IgD-negative memory B cell (primary cell): ENCODE measurements around the gene CFAP99. TPM values are rescaled to one million over a fixed set of nuclear protein-coding genes. Genes with fewer than 3 reads are reported as not detected.
A peak's percentile ranks its signal among the peaks of the same experiment; 100 is the strongest.
"Not testable (repeated sequence)": the region's sequence is repeated elsewhere in the genome, so short reads cannot be mapped to it uniquely, and the experiment has no call there.

ENCODE experiments used
- H3K27ac Mint-ChIP-seq, 3 donors: one replicate each; pipeline ENCODE4 v1.8.0; 2020 to 2022; ENCODE audit warnings: mild to moderate bottlenecking in 3 of 3, mixed read lengths in 3 of 3, moderate library complexity in 1 of 3
- H3K27me3 Mint-ChIP-seq: one replicate; pipeline ENCODE4 v1.8.0; 2021; ENCODE audit warnings: mixed read lengths
- H3K36me3 Mint-ChIP-seq: one replicate; pipeline ENCODE4 v1.8.0; 2020; ENCODE audit warnings: mild to moderate bottlenecking, mixed read lengths
- H3K4me1 Mint-ChIP-seq, 3 donors: one replicate each; pipeline ENCODE4 v1.8.0; 2020 to 2022; ENCODE audit warnings: mixed read lengths in 3 of 3, mild to moderate bottlenecking in 1 of 3
- H3K4me3 Mint-ChIP-seq, 4 donors: one replicate each; pipeline ENCODE4 v1.8.0; 2020 to 2022; ENCODE audit warnings: mild to moderate bottlenecking in 4 of 4, mixed read lengths in 4 of 4, moderate library complexity in 3 of 4
- H3K9me3 Mint-ChIP-seq, 3 donors: one replicate each; pipeline ENCODE4 v1.8.0; 2020 to 2021; ENCODE audit warnings: mixed read lengths in 3 of 3, mild to moderate bottlenecking in 1 of 3
- polyA plus RNA-seq: library from polyadenylated mRNA; unstranded; fragments of 300-500 nt; fragmentation: Illumina TruSeq; gene quantifications from one replicate; pipeline ENCODE4 v1.2.3, GENCODE V29; 2021

The CFAP99 gene
- polyA plus RNA-seq, 1 donor from 2014 or later = not detected

DNA sequence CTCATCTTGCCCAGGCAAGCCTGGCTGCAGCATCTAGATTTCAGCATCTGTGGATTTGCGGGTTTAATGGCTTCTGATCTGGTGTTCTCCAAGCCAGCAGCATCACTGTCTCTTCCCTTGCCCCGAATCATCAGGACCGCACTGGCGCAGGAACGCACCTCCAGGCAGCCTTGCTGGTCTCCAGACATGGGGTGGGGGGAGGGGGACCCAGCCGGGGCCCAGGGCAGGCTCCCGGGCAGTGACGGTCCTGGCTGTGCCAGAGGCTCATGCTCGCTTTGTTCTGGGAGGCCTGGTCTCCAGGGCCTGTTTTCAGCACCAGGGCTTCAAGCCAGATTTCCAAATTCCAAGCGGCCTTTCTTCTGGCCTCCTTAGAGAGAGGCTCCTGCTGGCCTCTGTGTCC is 4.9 kb downstream of the CFAP99 start:
- Mint-ChIP-seq H3K36me3 (no peaks in the 10 kb centered on the region), H3K27me3 (peaks cover 20% of the 10 kb centered on the region), H3K27ac (no peak overlapping the region), H3K9me3 (no peaks in the 10 kb centered on the region), H3K4me3 (no peak overlapping the region), H3K4me1 (peaks cover 13 to 16% (median 15%) of the 10 kb centered on the region in 3 donors)

DNA sequence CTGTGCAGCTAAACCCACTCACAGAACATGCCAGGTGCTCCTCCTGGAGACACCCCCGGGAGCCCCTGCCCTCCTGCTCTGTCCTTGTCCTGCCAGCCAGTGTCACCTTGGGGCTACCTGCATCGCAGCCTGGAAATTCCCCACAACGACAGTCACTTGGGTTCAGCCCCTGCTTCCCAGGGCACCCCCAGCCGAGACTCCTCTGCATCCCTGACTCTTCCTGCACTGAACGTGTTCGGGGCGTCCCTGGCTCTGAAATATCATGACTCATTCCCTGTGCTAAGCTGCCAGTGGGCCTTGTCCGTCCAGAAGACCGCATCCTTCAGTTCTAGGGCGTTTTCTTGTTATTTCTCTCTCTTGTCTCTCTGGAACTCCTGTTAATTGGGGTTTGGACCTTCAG is 5.8 kb downstream of the CFAP99 start:
- Mint-ChIP-seq H3K27me3 (peaks cover 20% of the 10 kb centered on the region), H3K36me3 (no peaks in the 10 kb centered on the region), H3K4me3 (peak overlapping the region in 1 of 4 donors; percentile 77), H3K4me1 (peaks cover 10 to 11% (median 10%) of the 10 kb centered on the region in 3 donors), H3K9me3 (no peaks in the 10 kb centered on the region), H3K27ac (peak overlapping the region in 1 of 3 donors; percentile 11)

DNA sequence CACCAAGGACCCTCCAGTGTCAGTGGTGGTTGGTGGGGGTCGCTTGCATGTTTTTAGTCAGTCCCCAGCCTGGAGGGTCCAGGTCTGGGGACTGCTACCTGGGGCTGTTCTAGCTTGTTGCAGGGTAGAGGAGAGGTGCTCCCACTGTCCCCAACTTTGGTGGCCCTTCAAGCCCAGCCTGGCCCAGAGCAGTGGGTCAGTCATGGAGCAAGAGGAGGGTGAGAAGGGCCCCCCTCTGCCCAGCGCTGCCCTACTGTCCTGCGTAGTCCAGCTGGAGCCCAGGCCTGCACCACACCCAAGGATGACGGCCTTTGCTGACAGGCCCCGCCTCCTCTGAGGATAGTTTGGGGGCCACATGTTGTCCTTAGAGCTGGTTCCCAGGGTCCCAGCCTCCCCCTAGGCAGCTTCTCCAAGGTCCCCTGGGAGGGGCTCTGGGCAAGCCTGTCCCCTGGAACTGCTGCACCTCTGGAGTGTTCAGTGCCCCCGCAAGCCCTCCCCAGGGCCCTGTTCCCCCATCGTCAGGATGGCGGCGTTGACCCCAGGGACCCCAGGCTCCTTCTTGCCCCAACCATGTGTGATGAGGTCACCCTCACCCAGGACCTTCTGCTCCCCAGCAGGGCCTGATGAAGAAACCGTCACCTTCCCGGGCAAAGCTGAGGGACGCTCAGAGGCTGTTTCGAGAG is 6.8 kb downstream of the CFAP99 start:
- Mint-ChIP-seq H3K9me3 (no peaks in the 10 kb centered on the region), H3K4me3 (no peak overlapping the region), H3K4me1 (peaks cover 2 to 6% (median 4%) of the 10 kb centered on the region in 3 donors), H3K27me3 (peaks cover 15% of the 10 kb centered on the region), H3K36me3 (no peaks in the 10 kb centered on the region), H3K27ac (peak overlapping the region in 1 of 3 donors; percentile 45)

DNA sequence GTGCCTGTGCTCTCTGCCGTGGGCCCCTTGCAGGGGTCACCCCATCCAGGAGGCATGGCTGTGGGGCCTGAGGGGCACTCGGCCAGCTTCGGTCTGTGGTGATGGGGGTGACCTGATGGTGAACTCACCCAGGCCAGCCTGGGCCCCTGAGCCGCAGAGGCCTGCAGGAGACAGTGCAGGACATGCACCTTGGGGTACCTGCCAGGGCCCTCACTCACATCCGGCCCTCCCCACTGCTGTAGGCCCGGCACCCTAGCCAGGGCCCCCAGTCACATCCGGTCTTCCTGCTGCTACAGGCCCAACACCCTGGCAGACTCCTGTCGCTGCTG is 7.3 kb downstream of the CFAP99 start:
- Mint-ChIP-seq H3K27ac (no peak overlapping the region), H3K4me3 (no peak overlapping the region), H3K27me3 (peaks cover 10% of the 10 kb centered on the region), H3K36me3 (no peaks in the 10 kb centered on the region), H3K9me3 (no peaks in the 10 kb centered on the region), H3K4me1 (peaks cover 2 to 6% (median 4%) of the 10 kb centered on the region in 3 donors)

GRCh38 chr4:2426711-2427275 is 8.0 kb downstream of the CFAP99 start:
- no peak overlapping the region for H3K4me3 Mint-ChIP-seq
- H3K27ac Mint-ChIP-seq = no peak overlapping the region
- H3K27me3 Mint-ChIP-seq = peaks cover 9% of the 10 kb centered on the region
- H3K9me3 Mint-ChIP-seq = no peaks in the 10 kb centered on the region
- H3K36me3 Mint-ChIP-seq = no peaks in the 10 kb centered on the region
- peaks cover 2 to 5% (median 4%) of the 10 kb centered on the region in 3 donors for H3K4me1 Mint-ChIP-seq

- Mint-ChIP-seq H3K4me3 (no peak overlapping the region), H3K36me3 (no peaks in the 10 kb centered on the region), H3K27me3 (peaks cover 6% of the 10 kb centered on the region), H3K4me1 (peaks cover 0 to 2% (median 0%) of the 10 kb centered on the region in 3 donors), H3K27ac (peak overlapping the region in 1 of 3 donors; percentile 53), H3K9me3 (no peaks in the 10 kb centered on the region)
Observed at GRCh38 chr4:2427383-2428334, 8.9 kb downstream of the CFAP99 start.

DNA sequence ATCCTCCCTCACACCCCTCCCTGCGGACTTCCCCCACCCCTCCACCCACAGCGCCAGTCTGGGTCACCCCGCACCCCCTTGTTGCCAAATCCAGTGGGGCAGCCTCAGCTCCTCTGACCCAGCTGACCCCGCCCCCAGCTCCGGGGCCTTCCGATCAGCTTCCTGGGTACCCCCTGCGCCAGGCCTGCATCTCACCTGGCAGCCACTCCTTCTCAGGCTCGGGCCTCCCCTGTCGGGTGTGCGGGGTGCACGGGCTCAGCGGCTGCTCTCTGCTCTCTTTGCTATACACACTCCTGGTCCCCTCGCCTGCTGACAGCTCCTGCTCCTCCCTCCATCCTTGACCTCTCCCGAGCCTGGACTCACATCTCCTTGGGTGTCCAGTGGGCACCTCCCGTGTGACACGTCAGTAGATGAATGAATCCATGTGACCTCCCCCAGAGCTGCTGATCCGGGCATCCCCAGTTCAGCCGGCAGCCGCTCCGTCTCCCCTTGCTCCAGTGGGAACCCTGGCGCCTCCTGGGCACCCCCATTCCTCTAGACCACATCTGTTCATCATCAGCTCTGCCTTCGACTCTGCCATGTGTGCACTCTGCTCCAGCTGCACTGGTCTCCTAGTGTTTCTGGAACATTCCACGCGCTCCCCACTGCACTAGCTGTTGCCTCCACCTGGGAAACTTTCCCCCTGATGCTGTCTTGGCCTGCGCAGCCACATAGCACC is 9.9 kb downstream of the CFAP99 start:
- Mint-ChIP-seq H3K4me1 (peaks cover 0 to 2% (median 0%) of the 10 kb centered on the region in 3 donors), H3K27me3 (peaks cover 4% of the 10 kb centered on the region), H3K9me3 (no peaks in the 10 kb centered on the region), H3K36me3 (no peaks in the 10 kb centered on the region), H3K4me3 (peak overlapping the region in 1 of 4 donors; percentile 63), H3K27ac (peak overlapping the region in 1 of 3 donors; percentile 39)

GRCh38 chr4:2429945-2430757 is 11.4 kb downstream of the CFAP99 start:
- H3K27ac Mint-ChIP-seq, H3K9me3 Mint-ChIP-seq, H3K4me1 Mint-ChIP-seq, H3K36me3 Mint-ChIP-seq, H3K27me3 Mint-ChIP-seq, H3K4me3 Mint-ChIP-seq: not testable (repeated sequence)

- Mint-ChIP-seq H3K27ac (no peak overlapping the region), H3K9me3 (no peaks in the 10 kb centered on the region), H3K4me1 (peaks cover 0 to 2% (median 0%) of the 10 kb centered on the region in 3 donors), H3K4me3 (no peak overlapping the region), H3K36me3 (no peaks in the 10 kb centered on the region), H3K27me3 (peaks cover 7% of the 10 kb centered on the region)
Observed at GRCh38 chr4:2432004-2432403, 13.2 kb downstream of the CFAP99 start.

- H3K27ac Mint-ChIP-seq = no peak overlapping the region
- peaks cover 0 to 2% (median 0%) of the 10 kb centered on the region in 3 donors for H3K4me1 Mint-ChIP-seq
- no peak overlapping the region for H3K4me3 Mint-ChIP-seq
- H3K9me3 Mint-ChIP-seq = no peaks in the 10 kb centered on the region
- H3K36me3 Mint-ChIP-seq = no peaks in the 10 kb centered on the region
- peaks cover 7% of the 10 kb centered on the region for H3K27me3 Mint-ChIP-seq
Observed at GRCh38 chr4:2432991-2433530, 14.3 kb downstream of the CFAP99 start.

GRCh38 chr4:2433609-2434350 is 15.0 kb downstream of the CFAP99 start:
- H3K36me3 Mint-ChIP-seq = no peaks in the 10 kb centered on the region
- H3K27me3 Mint-ChIP-seq = peaks cover 6% of the 10 kb centered on the region
- H3K9me3 Mint-ChIP-seq = no peaks in the 10 kb centered on the region
- peaks cover 0 to 2% (median 0%) of the 10 kb centered on the region in 3 donors for H3K4me1 Mint-ChIP-seq
- H3K4me3 Mint-ChIP-seq = no peak overlapping the region
- no peak overlapping the region for H3K27ac Mint-ChIP-seq

- H3K27me3 Mint-ChIP-seq = peaks cover 3% of the 10 kb centered on the region
- no peaks in the 10 kb centered on the region for H3K9me3 Mint-ChIP-seq
- H3K4me1 Mint-ChIP-seq = no peaks in the 10 kb centered on the region
- H3K4me3 Mint-ChIP-seq = no peak overlapping the region
- H3K27ac Mint-ChIP-seq = no peak overlapping the region
- no peaks in the 10 kb centered on the region for H3K36me3 Mint-ChIP-seq
Observed at GRCh38 chr4:2434420-2434819, 15.7 kb downstream of the CFAP99 start.

DNA sequence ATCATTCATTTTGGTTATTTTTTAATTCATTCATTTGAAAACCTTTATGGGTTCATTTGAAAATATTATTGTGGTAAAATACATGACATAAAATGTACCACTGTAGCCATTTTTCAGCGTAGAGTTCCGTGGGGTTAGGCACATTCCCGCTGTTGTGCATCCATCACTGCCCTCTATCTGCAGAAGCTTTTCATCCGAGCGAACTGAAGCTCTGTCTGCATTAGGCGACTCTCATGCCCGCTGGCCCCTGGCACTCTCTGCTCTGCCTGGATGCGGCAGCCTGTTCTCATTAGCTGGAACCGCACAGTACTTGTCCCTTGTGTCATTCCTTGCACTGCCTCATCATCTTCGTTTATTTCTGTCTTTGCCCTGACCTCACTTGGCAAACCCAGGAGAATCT is 17.5 kb downstream of the CFAP99 start:
- Mint-ChIP-seq H3K9me3 (no peaks in the 10 kb centered on the region), H3K36me3 (no peaks in the 10 kb centered on the region), H3K4me1 (no peaks in the 10 kb centered on the region), H3K27ac (no peak overlapping the region), H3K4me3 (no peak overlapping the region), H3K27me3 (peaks cover 3% of the 10 kb centered on the region)
